Measurements from ENCODE around the gene DDX1. TPM values are rescaled to one million over a fixed set of nuclear protein-coding genes. Genes with fewer than 3 reads are reported as not detected.

DDX1 gene
- total RNA-seq, 1 donor from 2014 or later = 68.6 TPM

DNA sequence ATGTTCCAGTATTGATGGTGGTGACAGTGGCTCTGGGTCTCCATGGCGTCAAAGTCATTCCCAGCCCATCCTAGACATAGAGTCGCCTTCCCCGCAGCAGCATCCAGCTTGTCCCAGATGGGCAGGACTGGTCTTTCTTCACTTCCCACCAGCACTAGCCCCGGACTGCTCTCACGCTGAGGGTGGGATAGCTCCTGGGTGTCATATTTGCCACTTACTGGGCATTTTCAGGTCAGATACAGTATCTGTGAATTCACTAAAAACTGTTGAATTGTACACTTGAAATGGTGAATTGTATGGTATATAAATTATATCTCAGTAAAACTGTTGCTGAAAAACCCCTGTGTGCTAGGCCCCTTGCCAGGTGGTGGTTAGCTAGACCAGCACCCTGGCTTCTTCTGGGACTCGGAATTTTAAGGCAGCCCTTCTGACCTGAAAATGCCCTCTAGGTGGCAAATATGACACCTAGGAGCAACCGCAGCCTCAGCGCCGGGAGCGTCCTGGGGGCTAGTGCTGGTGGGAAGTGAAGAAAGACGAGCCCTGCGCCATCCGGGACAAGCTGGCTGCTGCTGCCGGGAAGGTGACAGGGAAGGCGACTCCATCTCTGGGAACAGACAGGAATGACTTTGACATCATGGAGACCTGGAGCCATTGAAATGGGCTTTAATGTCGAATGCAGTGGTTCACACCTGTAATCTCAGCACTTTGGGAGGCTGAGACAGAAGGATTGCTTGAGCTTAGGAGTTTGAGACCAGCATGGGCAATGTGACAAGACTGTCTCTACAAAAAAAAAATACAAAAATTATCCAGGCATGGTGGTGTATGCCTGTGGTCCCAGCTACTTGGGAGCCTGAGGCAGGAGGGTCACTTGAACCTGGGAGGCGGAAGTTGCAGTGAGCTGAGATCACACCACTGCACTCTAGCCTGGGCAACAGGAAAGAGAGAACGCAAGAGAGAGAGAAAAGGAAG lies 56.2 kb downstream of the DDX1 start:
- intact Hi-C loops (cut with DNase I) = no loop called here
- no peaks in the 10 kb centered on the region for H3K9me3 ChIP-seq
- no peaks in the 10 kb centered on the region for H3K27me3 ChIP-seq
- H3K4me1 ChIP-seq = no peaks in the 10 kb centered on the region
- H3K4me3 ChIP-seq = no peak overlapping the region
- no peak overlapping the region for H3K27ac ChIP-seq
- TF ChIP-seq, protein P1, sequence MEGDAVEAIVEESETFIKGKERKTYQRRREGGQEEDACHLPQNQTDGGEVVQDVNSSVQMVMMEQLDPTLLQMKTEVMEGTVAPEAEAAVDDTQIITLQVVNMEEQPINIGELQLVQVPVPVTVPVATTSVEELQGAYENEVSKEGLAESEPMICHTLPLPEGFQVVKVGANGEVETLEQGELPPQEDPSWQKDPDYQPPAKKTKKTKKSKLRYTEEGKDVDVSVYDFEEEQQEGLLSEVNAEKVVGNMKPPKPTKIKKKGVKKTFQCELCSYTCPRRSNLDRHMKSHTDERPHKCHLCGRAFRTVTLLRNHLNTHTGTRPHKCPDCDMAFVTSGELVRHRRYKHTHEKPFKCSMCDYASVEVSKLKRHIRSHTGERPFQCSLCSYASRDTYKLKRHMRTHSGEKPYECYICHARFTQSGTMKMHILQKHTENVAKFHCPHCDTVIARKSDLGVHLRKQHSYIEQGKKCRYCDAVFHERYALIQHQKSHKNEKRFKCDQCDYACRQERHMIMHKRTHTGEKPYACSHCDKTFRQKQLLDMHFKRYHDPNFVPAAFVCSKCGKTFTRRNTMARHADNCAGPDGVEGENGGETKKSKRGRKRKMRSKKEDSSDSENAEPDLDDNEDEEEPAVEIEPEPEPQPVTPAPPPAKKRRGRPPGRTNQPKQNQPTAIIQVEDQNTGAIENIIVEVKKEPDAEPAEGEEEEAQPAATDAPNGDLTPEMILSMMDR (IDR thresholded peaks at IDR 0.05) = no peak
- DNase-seq (no peak), ATAC-seq (no peak)
- no peaks in the 10 kb centered on the region for H3K36me3 ChIP-seq

DNA sequence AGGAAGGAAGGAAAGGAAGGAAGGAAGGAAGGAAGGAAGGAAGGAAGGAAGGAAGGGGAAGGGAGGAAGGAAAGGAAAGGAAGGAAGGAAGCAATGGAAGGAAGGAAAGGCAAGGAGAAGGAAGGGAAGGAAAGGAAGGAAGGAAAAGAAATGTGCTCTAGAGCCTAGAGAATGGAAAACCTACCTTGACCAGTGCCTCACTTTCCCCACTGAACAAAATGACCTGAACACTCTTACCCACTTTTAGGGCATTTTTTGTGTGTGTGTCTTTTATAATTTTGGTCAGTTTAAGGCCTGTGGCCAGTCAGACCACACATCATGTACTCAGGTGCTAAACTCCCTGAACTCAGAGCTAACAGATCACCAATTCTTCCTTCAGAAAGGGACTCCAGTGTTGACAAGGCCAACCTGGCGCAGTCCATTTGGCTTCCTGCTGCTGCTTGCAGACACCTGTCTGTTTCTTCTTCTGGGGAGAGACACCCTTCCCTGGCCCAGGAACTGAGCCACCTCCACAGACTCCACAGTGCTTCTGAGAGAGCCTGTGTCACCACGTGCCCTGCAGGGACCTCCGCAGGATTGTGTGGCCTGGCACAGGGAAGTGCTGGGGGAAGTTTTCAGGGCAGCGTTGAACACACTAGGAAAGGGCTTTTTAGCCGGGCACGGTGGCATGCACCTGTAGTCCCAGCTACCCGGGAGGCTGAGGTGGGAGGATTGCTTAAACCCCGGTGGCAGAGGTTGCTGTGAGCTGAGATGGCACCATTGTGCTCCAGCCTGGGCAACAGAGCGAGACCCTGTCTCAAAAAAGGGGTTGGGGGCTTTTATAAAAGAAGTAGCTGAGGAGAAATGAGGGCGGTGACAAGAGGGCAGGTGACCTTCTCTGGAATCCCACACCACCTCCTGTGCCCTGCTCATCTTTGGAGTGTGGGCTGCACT lies 57.2 kb downstream of the DDX1 start:
- Histone ChIP-seq H3K27me3 (no peaks in the 10 kb centered on the region), H3K36me3 (no peaks in the 10 kb centered on the region), H3K27ac (no peak overlapping the region), H3K4me3 (no peak overlapping the region), H3K4me1 (no peaks in the 10 kb centered on the region), H3K9me3 (no peaks in the 10 kb centered on the region)
- TF ChIP-seq, protein P1 (IDR thresholded peaks at IDR 0.05) = no peak
- DNase-seq = no peak
- intact Hi-C loops (cut with DNase I) = no loop called here
- no peak for ATAC-seq

DNA sequence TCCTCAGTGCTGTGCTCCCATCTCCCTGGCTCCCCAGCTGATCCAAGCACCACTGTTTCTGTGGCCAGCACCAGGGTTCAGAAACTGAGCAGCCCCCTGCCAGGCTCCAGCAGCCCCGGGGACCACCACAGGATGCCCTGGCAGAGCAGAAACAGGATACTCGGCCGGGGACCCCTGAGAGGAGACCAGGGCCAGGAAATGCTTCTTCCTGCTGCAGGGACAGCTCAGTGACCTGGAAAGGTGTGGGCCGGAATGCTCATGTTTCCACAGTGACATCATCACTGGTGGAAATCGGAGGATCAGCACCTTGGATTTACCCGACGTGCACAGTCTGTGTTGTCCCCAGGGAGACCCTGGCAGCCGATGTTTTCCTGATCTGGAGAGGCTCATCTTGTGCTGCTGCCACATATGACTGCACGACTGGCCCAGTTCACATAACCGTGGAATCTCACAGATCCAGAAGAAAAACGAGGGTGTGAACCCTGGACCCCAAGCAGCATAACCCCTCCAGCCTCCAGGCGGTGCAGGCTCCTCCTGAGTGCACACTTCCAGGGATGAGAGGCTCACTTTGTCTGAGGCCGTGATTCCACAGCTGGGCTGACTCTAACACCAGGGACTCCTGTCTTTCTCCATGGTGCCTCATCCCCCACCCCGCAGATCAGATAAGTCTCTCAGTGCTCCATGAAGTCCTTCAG lies 58.0 kb downstream of the DDX1 start:
- no peaks in the 10 kb centered on the region for H3K4me1 ChIP-seq
- TF ChIP-seq, protein P1 (IDR thresholded peaks at IDR 0.05) = no peak
- no peak overlapping the region for H3K27ac ChIP-seq
- DNase-seq (no peak), ATAC-seq (no peak)
- H3K36me3 ChIP-seq = no peaks in the 10 kb centered on the region
- no peaks in the 10 kb centered on the region for H3K9me3 ChIP-seq
- H3K4me3 ChIP-seq = no peak overlapping the region
- intact Hi-C loops (cut with DNase I) = no loop called here
- H3K27me3 ChIP-seq = no peaks in the 10 kb centered on the region

DNA sequence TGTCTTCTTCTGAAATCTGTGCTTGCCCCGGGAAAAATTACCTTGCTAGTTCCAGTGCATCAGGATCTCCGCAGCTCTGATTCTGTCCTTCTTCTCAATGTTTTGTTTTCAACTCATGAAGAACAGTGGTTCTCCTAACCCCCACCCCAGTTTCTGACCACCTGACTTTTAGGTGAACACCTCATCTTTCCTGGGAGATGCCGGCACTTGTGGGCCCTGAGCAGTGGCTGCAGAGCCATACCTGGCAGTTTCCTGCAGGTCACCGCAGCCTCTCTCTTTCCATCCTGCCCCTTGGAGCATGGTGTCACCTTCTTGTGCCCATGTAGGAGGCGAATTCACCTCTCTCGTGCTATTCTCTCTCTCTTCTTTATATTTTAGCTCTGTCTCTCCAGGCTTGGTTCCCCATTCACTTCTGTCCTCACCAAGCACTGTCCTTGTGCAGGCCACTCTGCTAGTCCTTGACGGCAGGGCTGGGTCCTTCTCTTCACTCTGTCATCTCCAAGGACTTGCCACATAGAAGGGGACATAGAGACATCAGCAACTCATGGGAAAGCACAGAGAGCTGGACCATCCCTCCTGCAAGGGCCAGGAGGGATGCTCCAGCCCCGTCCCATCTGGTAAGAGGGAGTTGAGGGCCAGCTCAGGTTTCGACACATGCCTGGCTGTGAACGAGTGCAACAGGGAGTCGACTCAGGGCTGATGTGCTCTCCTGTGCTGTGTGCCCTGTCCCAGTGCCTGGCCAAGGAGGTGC lies 59.1 kb downstream of the DDX1 start:
- H3K27ac ChIP-seq = no peak overlapping the region
- no peak overlapping the region for H3K4me3 ChIP-seq
- H3K9me3 ChIP-seq = no peaks in the 10 kb centered on the region
- H3K4me1 ChIP-seq = no peaks in the 10 kb centered on the region
- H3K36me3 ChIP-seq = no peaks in the 10 kb centered on the region
- TF ChIP-seq, protein P1 (IDR thresholded peaks at IDR 0.05) = no peak
- intact Hi-C loops (cut with DNase I) = no loop called here
- ATAC-seq (no peak), DNase-seq (no peak)
- no peaks in the 10 kb centered on the region for H3K27me3 ChIP-seq

DNA sequence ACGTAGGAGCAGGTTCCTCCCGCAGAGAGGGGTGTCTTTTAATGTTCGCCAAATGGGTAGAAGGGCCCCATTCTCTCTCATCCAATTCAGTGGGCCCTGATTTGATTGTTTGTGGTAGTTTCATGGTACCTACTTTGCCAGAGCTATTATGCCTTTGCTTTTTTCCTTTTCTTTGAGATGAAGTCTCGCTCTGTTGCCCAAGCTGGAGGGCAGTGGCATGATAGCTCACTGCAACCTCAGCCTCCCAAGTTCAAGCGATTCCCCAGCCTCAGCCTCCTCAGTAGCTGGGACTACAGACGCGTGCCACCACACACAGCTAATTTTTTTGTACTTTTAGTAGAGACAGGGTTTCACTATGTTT lies 59.7 kb downstream of the DDX1 start:
- Histone ChIP-seq H3K36me3 (no peaks in the 10 kb centered on the region), H3K27me3 (no peaks in the 10 kb centered on the region), H3K4me3 (no peak overlapping the region), H3K27ac (no peak overlapping the region), H3K9me3 (no peaks in the 10 kb centered on the region), H3K4me1 (no peaks in the 10 kb centered on the region)
- TF ChIP-seq, protein P1 (IDR thresholded peaks at IDR 0.05) = no peak
- DNase-seq (no peak), ATAC-seq (no peak)
- intact Hi-C loops (cut with DNase I) = no loop called here
